Stimulated activated effector memory CD8-positive, alpha-beta T cell treated with anti-CD3 and anti-CD28 coated beads, Interleukin-12 subunit alpha, Interleukin-12 subunit beta, amount 100 ng/mL, for 72 hours (primary cell): ENCODE measurements around the gene ZNF219.
A peak's percentile ranks its signal among the peaks of the same experiment; 100 is the strongest.

Experiments used
- ATAC-seq: fragments of 150-1000 bp; cut with Tn5 transposase; 2 replicates; pipeline ENCODE4 v1.10.0; 2021
- DNase-seq, 2 donors: peaks; one replicate each; pipeline ENCODE4 v3.0.0; 2021 to 2022; ENCODE audit warnings: low spot score in 2 of 2
- H3K27ac Mint-ChIP-seq: one replicate; pipeline ENCODE4 v1.8.0; 2022; ENCODE audit warnings: mild to moderate bottlenecking, mixed read lengths
- H3K36me3 Mint-ChIP-seq: one replicate; pipeline ENCODE4 v1.8.0; 2022; ENCODE audit warnings: mild to moderate bottlenecking, mixed read lengths
- H3K4me1 Mint-ChIP-seq: one replicate; pipeline ENCODE4 v1.8.0; 2022; ENCODE audit warnings: mixed read lengths
- H3K4me3 Mint-ChIP-seq: one replicate; pipeline ENCODE4 v1.8.0; 2022; ENCODE audit warnings: mild to moderate bottlenecking, mixed read lengths
- H3K9me3 Mint-ChIP-seq: one replicate; pipeline ENCODE4 v1.8.0; 2022; ENCODE audit warnings: mixed read lengths

ZNF219 gene

GRCh38 chr14:21106176-21106497 lies 7.7 kb upstream of the ZNF219 start:
- DNase-seq (no peak), ATAC-seq (no peak)
- Mint-ChIP-seq H3K4me1 (peaks cover 46% of the 10 kb centered on the region), H3K36me3 (peaks cover 13% of the 10 kb centered on the region), H3K9me3 (no peaks in the 10 kb centered on the region), H3K4me3 (no peak overlapping the region), H3K27ac (no peak overlapping the region)

GRCh38 chr14:21105095-21105494 lies 6.6 kb upstream of the ZNF219 start:
- ATAC-seq (no peak), DNase-seq (no peak)
- Mint-ChIP-seq H3K36me3 (peaks cover 13% of the 10 kb centered on the region), H3K9me3 (no peaks in the 10 kb centered on the region), H3K4me3 (peak overlapping the region; percentile 83), H3K4me1 (peaks cover 44% of the 10 kb centered on the region), H3K27ac (peak overlapping the region; percentile 92)

- Mint-ChIP-seq H3K4me3 (peak overlapping the region; percentile 83), H3K4me1 (peaks cover 39% of the 10 kb centered on the region), H3K9me3 (no peaks in the 10 kb centered on the region), H3K27ac (peak overlapping the region; percentile 92), H3K36me3 (peaks cover 13% of the 10 kb centered on the region)
- ATAC-seq (peak; percentile 67), DNase-seq (peak in 1 of 2 donors; percentile 42)
These were observed 6.1 kb upstream of the ZNF219 start for GRCh38 chr14:21104448-21105060.

- Mint-ChIP-seq H3K9me3 (no peaks in the 10 kb centered on the region), H3K4me1 (peaks cover 42% of the 10 kb centered on the region), H3K4me3 (peak overlapping the region; percentile 83), H3K36me3 (peaks cover 13% of the 10 kb centered on the region), H3K27ac (peak overlapping the region; percentile 92)
- ATAC-seq: peak; percentile 92
- peak; percentile 94 to 98 for DNase-seq
These were observed 5.4 kb upstream of the ZNF219 start for GRCh38 chr14:21103710-21104447.

GRCh38 chr14:21103411-21103709 lies 4.9 kb upstream of the ZNF219 start:
- DNase-seq: no peak
- peaks cover 44% of the 10 kb centered on the region for H3K4me1 Mint-ChIP-seq
- peak overlapping the region; percentile 92 for H3K27ac Mint-ChIP-seq
- no peak for ATAC-seq
- peaks cover 13% of the 10 kb centered on the region for H3K36me3 Mint-ChIP-seq
- H3K4me3 Mint-ChIP-seq: peak overlapping the region; percentile 83
- no peaks in the 10 kb centered on the region for H3K9me3 Mint-ChIP-seq

- Mint-ChIP-seq H3K36me3 (peaks cover 13% of the 10 kb centered on the region), H3K4me3 (peak overlapping the region; percentile 83), H3K27ac (peak overlapping the region; percentile 92), H3K4me1 (peaks cover 44% of the 10 kb centered on the region), H3K9me3 (no peaks in the 10 kb centered on the region)
- ATAC-seq (no peak), DNase-seq (no peak)
These were observed 4.3 kb upstream of the ZNF219 start for GRCh38 chr14:21102521-21103410.

GRCh38 chr14:21101802-21102413 lies 3.5 kb upstream of the ZNF219 start:
- Mint-ChIP-seq H3K9me3 (no peaks in the 10 kb centered on the region), H3K4me1 (peaks cover 48% of the 10 kb centered on the region), H3K27ac (peak overlapping the region; percentile 72), H3K36me3 (peaks cover 13% of the 10 kb centered on the region), H3K4me3 (peak overlapping the region; percentile 83)
- DNase-seq: no peak
- ATAC-seq: peak; percentile 25

GRCh38 chr14:21100931-21101330 lies 2.5 kb upstream of the ZNF219 start, which contains the start of gene TMEM253:
Gene TMEM253 (plus strand): TSS chr14:21101066. CDS start chr14:21101344, 278 bp downstream.
- H3K4me3 Mint-ChIP-seq: peak within 1 kb of the TSS; percentile 83

GRCh38 chr14:21099596-21099985 lies 1.1 kb upstream of the ZNF219 start:
- no peak for ATAC-seq
- DNase-seq: no peak
- peaks cover 13% of the 10 kb centered on the region for H3K36me3 Mint-ChIP-seq
- H3K9me3 Mint-ChIP-seq: no peaks in the 10 kb centered on the region
- H3K4me1 Mint-ChIP-seq: peaks cover 40% of the 10 kb centered on the region
- peak overlapping the region; percentile 92 for H3K27ac Mint-ChIP-seq
- H3K4me3 Mint-ChIP-seq: peak overlapping the region; percentile 77

More at GRCh38 chr14:21100931-21101330, 2.5 kb upstream of the ZNF219 start, which contains the start of gene TMEM253:
- H3K9me3 Mint-ChIP-seq: no peaks in the 10 kb centered on the region
- H3K4me1 Mint-ChIP-seq: peaks cover 43% of the 10 kb centered on the region
- DNase-seq (no peak), ATAC-seq (no peak)
- peaks cover 13% of the 10 kb centered on the region for H3K36me3 Mint-ChIP-seq
- H3K27ac Mint-ChIP-seq: peak within 1 kb of the TSS; percentile 72

- no peak for DNase-seq
- peaks cover 37% of the 10 kb centered on the region for H3K4me1 Mint-ChIP-seq
- H3K27ac Mint-ChIP-seq: peak overlapping the region; percentile 92
- H3K4me3 Mint-ChIP-seq: peak overlapping the region; percentile 77
- H3K36me3 Mint-ChIP-seq: peaks cover 13% of the 10 kb centered on the region
- H3K9me3 Mint-ChIP-seq: no peaks in the 10 kb centered on the region
- ATAC-seq: no peak
These were observed 589 bp upstream of the ZNF219 start for GRCh38 chr14:21098892-21099595.

- H3K36me3 Mint-ChIP-seq: peaks cover 4% of the 10 kb centered on the region
- peak overlapping the region; percentile 72 for H3K4me3 Mint-ChIP-seq
- DNase-seq (no peak), ATAC-seq (no peak)
- H3K9me3 Mint-ChIP-seq: no peaks in the 10 kb centered on the region
- H3K27ac Mint-ChIP-seq: peak overlapping the region; percentile 29
- peaks cover 32% of the 10 kb centered on the region for H3K4me1 Mint-ChIP-seq
These were observed 799 bp downstream of the ZNF219 start for GRCh38 chr14:21097636-21098075.

- no peak for DNase-seq
- peaks cover 31% of the 10 kb centered on the region for H3K4me1 Mint-ChIP-seq
- peak overlapping the region; percentile 29 for H3K27ac Mint-ChIP-seq
These were observed 1.3 kb downstream of the ZNF219 start for GRCh38 chr14:21096978-21097635.

GRCh38 chr14:21096438-21096837 lies 2.0 kb downstream of the ZNF219 start:
- H3K4me1 Mint-ChIP-seq: peaks cover 24% of the 10 kb centered on the region
- no peak for ATAC-seq
- peaks cover 4% of the 10 kb centered on the region for H3K36me3 Mint-ChIP-seq
- H3K27ac Mint-ChIP-seq: peak overlapping the region; percentile 29
- no peak overlapping the region for H3K4me3 Mint-ChIP-seq
- H3K9me3 Mint-ChIP-seq: no peaks in the 10 kb centered on the region
- DNase-seq: no peak

More at GRCh38 chr14:21096978-21097635, 1.3 kb downstream of the ZNF219 start:
- H3K9me3 Mint-ChIP-seq: no peaks in the 10 kb centered on the region
- ATAC-seq: no peak
- no peaks in the 10 kb centered on the region for H3K36me3 Mint-ChIP-seq
- peak overlapping the region; percentile 72 for H3K4me3 Mint-ChIP-seq
